T-helper 22 cell (primary cell): Measurements from ENCODE around the gene DSCAM.
"Not testable (repeated sequence)": the region's sequence is repeated elsewhere in the genome, so short reads cannot be mapped to it uniquely, and the experiment has no call there.

Experiments
- DNase-seq: peaks from one replicate; pipeline ENCODE4 v3.0.0-alpha.2; 2020; ENCODE audit warnings: low read depth

DSCAM gene, protein sequence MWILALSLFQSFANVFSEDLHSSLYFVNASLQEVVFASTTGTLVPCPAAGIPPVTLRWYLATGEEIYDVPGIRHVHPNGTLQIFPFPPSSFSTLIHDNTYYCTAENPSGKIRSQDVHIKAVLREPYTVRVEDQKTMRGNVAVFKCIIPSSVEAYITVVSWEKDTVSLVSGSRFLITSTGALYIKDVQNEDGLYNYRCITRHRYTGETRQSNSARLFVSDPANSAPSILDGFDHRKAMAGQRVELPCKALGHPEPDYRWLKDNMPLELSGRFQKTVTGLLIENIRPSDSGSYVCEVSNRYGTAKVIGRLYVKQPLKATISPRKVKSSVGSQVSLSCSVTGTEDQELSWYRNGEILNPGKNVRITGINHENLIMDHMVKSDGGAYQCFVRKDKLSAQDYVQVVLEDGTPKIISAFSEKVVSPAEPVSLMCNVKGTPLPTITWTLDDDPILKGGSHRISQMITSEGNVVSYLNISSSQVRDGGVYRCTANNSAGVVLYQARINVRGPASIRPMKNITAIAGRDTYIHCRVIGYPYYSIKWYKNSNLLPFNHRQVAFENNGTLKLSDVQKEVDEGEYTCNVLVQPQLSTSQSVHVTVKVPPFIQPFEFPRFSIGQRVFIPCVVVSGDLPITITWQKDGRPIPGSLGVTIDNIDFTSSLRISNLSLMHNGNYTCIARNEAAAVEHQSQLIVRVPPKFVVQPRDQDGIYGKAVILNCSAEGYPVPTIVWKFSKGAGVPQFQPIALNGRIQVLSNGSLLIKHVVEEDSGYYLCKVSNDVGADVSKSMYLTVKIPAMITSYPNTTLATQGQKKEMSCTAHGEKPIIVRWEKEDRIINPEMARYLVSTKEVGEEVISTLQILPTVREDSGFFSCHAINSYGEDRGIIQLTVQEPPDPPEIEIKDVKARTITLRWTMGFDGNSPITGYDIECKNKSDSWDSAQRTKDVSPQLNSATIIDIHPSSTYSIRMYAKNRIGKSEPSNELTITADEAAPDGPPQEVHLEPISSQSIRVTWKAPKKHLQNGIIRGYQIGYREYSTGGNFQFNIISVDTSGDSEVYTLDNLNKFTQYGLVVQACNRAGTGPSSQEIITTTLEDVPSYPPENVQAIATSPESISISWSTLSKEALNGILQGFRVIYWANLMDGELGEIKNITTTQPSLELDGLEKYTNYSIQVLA (N-terminal part only)

DNA sequence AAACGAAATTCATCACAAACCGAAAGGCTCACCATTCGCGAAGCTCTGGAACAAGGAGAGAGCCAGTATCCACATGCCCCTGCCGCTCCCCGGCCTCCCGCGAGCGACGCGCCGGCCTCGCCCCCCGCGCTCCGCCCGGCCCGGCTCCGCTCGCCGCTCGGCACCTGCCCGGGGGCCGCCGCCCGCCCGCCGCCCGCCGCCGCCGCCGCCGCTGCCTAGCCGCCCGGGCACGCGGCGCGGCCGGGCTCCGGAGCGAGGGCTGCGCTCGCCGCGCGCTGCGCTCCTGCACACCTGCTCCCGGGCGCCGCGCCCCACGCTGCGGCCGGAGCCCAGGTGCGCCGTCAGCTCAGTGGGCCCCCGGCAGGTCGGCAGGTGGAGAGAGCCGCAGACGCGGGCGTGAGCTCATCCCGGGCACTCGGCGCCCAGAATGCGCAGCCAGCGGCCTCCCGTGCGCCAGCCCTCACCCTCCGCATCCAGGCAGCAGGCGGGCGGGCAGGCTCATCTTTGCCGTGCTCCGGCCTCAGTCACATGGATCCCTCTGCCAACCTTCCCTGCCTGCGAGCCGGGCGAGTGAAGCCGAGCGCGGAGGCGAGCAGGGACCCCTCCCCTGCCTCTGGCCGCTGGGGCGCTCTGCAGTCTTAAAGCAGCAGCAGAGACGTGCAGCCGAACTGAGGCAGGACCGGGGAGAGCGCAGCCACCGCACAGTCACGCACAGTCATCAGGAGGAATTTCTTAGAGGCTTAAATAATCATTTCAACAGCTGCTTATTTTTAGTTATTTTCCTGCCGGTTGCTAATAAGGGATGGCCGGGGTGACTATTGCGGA lies at the start of gene DSCAM:
TSS of gene DSCAM (minus strand) at position 572 of the 825 bp plus-strand sequence. CDS start at position 75, 497 bp downstream.
- DNase-seq = no peak

DNA sequence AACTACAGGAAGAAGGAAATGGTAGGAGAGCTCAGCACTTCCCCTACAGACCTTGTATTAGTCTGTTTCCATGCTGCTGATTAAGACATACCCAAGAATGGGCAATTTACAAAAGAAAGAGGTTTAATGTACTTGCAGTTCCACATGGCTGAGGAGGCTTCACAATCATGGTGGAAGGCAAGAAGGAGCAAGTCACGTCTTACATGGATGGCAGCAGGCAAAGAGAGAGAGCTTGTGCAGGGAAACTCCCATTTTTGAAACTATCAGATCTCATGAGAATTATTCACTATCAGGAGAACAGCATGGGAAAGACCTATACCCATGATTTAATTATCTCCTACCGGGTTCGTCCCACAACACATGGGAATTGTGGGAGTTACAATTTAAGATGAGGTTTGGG lies 48.7 kb upstream of the DSCAM start:
- not testable (repeated sequence) for DNase-seq

DNA sequence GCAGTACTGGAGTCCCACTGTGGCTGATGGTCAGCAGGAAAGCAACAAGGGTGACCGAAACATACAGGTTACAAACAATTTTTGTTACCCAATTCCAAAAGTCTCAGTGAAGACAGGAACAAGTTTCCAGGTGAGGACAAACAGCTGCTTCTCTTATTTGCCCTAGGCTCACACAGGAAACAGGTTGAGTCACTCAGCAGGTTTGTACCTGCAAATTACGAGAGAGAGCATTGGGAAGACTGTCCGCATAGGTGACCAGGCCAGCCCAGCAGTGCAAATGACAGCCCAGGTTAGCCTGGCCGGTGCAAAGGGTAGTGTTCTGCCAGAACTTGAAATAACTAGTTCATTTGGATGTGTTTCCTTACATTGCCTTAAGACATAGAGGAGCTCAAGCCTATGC lies 40.0 kb upstream of the DSCAM start:
- DNase-seq = no peak

DNA sequence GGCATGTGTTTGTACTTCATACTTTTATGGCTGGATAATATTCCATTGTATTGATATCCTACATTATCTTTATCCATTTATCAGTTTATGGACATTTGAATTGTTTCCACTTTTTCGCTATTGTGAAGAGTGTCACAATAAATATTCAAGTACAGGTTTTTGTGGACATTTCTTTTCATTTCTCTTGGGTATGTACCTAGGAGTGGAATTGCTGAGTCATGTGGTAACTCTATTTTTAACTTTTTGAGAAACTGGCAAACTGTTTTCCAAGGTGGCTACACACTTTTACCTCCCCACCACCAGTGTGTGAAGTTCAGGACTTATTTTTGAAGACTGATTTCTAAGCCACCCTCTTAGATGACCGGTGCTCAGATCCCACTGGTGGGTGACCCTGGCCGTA lies 39.0 kb upstream of the DSCAM start:
- no peak for DNase-seq

DNA sequence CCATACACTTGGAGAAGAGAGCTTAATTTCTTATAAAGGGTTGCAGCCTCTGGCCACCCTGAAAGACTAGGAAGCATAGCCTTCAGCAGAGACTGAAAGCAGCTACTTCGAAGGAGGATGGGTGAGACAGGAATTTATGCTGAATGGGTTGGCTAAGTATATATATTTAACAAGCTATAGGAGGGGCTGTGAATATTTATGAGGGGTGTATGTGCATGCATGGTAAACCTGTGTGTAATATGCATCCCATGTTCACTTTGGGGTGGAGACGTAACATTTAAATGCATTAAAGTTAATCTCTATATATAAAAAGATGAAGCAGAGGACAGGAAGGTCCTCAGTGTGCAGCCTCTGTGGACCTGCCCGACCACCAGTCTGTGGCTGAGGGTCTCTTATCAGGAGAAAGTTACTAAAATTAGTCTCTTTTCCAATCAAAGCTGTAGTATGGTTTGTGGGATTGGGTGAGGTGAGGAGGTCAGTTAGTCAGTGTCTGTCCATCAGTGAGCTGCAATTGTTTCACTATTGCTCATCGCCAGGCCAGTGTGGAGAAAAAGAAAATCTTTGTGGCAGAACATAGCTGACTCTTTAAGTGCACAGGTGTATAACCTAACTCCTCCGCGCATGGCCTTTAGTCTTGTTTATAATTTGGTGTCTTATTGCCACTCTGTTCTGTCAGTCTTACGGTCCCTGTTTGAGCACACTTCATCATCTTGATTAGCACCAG lies 35.4 kb upstream of the DSCAM start:
- DNase-seq = no peak

DNA sequence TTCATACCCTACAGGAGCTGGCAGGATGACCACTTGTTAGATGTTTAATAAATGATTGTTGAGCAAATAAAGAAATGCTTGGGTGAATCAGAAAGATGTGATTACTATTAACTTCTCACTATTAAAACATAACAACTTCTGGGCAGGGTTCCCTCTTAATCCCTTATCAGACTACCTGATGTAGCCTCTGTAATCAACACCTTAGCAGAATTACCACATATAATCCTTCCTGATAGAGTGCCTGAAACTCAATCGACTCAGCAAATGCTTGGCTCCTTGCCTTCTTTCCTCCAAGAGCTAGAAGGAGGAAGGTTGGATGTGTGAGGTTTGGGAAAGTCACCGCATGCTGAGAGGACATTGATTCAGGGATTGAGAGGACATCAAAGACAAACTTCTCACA lies 34.8 kb upstream of the DSCAM start:
- DNase-seq = no peak

DNA sequence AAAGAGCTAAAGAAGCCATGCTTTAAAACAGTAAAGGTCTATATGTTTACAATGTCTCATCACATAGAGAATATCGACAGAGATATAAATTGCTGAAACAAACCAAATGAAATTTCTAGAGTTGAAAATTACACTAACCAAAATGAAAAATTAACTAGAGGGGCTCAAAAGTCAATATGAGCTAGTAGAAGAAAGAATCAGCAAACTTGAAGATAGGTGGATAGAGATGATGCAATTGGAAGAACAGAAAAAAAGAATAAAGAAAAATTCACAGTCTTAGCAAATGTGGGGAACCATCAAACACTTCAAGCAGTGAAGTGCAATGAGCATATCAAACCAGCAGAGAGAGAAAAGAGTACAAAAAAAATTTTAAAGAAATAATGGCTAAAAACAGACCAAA lies 24.1 kb upstream of the DSCAM start:
- DNase-seq = no peak

DNA sequence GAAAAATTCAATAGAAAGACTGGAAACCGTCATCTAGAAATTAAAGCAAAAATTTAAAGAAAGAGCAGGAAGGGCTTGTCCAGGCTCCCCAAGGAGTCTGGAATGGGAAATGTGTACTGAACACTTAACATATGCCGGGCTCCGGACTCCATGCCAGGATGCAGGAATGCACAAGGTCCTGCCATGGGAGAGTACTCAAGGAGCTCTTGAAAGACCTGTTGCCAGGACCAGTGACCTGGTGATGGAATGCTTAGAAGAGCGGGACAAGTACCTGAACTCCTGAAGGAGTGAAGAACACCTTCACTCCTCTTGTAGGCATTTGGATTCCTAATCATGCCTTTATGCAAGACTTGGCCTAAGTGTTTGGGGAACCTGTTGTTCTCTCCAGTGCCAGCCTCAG lies 16.9 kb upstream of the DSCAM start:
- DNase-seq = no peak

DNA sequence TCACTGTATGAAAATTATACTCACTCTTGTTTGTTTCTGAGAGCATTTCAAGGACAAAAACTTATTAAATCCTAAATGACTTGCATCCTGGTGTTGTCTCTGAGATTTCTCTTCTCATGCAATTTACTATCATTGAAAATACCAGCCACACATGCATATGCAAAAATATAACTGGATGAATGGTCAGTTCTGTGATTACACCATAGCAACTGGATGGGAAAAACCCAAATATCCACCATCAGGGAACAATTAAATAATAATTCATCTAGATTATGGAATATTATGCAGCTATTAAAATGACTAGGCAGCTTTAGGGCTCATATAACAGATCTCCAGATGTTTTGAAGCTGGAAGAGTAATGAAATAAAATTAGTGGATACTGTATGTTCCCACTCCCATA lies 11.6 kb upstream of the DSCAM start:
- DNase-seq = no peak

DNA sequence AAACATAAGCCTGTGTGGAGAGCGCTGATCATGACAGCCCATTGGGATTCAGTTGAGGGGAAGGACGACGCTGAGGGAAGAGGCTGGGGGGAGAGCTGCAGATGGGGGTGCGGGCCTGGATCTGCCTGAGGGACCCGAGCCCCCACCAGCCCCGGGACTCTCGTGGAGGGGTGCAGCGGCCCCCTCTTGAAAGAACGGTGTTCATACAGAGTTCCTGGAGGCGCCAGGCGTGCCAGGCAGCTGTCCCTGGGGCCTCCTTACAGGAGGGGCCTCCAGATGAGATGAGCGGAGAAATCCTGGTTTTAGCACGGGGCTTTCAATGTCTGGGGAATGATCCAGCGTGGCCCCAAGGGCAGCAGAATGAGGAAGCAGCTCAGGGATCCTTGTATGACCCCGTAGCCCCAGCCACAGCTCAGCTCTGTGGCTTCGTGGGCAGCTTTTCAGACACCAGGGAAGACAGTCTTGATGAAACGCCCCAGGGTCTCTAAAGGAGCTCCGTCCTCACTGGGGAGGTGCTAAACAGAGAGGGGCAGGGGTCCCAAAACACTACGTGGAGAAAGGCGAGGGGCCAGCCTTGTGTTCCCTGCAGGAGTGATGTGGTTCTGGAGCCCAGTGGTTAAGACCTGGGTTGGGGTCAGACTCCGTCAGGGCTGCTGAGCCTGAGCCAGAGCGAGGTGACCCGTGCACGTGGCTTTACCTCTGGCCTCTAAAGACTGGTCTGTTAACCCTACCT lies 7.2 kb upstream of the DSCAM start:
- DNase-seq = no peak

DNA sequence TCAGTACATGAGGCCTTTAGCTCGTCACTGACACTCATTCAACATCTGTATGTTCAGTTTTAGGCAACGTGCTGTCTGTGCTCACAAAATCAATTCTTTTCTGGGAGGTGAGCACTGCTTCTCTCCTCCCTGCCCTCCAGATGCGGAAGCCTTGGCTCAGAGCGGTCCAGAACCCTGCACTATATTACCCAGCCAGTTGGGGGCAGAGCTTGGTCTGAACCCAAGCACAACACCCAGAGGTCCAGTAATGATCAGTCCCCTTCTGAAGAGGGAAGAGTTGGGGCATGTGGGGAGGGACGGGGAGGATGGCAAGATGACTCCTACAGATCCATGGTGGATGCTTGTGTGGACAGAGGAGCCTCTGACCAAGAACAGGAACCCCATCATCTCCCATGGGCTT lies 5.6 kb upstream of the DSCAM start:
- no peak for DNase-seq

DNA sequence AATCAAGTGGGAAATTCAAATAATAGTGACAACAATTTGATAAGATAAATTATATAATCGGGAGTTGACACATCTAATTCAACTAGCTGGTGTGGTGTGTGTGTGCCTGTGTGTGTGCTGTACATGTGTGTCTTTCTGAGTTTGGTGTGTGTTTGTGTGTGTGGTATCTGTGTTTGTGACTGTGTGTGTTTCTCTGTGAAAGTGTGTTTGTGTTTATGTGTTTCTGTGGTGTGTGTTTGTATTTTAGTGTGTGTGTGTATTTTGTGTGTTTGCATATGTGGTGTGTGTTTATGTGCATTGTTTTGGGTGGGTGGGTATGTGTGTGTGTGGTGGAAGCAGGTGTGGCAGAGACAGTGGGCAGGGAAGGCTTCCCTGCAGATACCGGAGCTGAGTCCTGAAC lies 4.8 kb upstream of the DSCAM start:
- no peak for DNase-seq

DNA sequence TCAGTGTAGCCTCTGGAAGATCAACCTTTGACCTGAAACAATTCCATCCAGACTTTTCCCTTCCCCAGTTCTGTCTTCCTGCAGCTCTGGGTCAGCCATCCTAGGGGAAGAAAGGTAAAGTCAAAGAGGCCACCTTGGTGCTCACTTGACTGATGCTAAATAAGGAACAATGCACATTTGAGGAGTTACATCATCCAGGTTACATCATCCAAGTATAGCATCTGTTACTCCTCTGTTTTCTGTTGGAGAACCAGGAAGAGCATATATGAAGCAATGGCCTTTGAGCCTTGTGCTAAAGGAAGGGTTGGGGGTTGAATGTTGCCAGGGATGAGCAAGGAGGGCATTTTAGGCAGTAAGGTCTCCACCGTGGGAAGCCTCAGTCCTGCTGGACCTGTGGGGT lies 3.1 kb upstream of the DSCAM start:
- no peak for DNase-seq

DNA sequence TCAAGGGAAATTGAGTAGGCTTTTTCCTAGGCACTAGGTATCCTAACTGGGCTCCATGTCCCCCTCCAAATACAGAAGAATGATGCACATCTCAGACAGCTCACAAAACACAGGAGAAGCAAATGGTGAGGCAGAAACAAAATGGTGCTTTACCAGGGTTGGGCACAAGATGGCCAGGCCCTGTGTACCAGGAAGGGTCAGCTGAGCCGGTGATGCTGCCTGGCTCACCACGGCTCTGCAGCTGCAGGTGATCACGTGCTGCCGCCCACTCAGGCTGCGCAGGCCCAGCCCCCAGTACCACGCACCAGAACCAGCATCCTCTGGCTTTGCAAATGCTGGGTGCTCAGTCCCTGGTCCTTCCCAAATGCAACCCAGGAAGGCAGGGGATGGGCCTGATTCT lies 993 bp upstream of the DSCAM start:
- DNase-seq = no peak

DNA sequence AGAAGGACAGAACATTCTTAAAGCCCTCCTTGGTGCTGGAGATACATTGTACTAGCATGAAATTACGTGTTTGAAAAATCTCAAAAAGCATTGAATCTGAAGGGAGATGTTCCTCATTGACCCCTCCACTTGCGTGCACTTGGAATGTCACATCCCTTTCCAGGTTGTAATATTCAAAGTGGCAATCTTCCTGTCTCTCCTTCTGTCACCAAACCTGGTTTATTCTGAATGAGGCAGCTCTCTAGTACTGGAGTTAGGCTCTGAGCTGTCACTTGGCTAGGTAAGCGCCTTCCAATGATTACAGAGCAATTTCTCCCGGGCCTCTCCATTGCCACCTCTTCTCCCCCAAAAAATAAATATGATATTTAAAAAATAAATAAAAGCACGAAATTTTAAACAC lies 855 bp downstream of the DSCAM start:
- no peak for DNase-seq

DNA sequence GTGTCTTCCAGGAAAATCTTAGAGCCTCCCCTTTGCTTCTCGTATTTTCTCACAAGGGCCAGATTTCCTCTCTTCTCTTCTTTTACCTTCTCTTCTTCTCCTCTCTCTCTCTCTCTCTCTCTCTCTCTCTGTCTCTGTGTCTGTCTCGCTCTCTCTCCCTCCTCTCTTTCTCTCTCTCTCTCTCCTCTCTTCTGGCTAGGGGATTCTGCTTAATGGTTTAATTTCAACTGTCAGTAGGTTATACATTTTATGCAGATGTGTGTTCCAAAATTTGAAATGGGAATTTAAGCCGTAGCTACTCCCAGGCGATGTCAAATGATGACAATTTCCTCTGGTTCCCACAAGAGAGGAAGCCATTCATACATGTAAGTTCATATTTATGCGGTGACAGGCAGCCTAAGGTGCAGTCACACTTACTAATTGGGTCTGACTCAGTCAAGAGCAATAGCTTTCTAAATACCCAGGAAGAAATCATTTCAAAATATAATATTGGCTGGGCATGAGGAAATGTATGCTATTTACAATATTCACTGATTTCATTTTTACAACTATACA lies 1.4 kb downstream of the DSCAM start:
- DNase-seq = no peak

DNA sequence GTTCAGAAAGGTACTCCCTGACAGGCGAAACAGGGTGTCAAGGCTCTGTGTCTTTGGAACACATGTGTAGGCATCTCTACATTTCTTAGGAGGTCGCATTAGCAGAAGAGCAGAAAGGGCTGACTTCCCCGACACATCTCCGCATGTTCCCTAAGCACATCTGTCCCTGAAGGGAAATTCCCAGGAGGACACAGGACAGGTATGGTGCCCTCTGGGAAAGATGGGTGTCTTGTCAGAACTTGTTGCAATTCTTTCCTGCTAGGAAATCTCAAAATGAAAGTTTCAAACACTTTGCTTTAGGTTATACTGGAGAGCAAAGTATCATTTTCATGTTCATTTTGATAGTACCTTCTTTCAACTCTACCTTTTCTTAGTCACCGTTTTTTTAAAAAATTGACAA lies 2.0 kb downstream of the DSCAM start:
- DNase-seq = no peak

DNA sequence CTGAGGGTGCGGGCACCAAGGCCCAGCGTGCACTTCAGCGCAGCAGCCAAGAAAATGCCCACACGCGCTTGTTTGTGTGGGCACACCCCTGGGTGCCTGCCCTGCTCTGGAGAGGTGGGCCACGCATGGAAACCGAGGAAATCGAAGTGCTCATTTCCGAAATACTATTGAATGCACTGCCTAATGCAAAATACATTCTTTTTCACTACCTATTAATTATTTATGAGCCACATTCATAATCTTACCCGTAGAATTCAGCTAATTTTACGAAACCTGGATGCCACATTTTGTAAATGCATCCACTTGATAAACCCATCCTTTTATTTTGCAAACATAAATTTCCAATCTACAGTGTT lies 4.8 kb downstream of the DSCAM start:
- DNase-seq = no peak

DNA sequence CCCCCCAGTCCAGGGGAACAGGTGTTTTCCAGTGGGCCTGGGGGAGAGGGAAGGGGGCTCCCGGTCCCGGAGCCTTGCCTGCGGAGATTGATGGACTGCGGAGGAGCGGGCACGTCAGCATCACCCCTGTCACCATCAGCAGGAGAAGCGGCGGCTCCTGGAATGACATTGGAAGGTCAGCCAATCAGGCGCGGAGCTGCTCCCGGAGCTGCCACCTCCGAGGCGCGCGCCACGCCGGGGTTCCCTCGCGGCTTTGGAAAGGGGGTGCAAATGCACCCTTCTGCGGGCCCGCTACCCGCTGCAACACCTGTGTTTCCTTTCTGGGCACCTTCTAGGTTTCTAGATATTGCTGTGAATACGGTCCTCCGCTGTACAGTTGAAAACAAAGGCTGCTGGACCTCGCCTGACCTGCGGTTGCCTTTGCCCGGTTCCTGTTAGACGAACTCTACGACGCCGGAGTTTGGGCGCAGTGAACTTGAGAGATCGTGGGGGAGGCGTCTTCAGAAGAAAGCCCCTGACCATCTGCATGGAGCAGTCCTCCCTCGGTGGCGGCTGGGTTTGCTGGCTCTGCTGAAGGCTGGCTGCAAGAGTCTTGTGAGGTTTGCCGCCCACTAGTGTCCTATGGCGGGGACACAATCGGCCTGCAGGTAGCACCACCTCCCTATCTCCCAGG lies 5.3 kb downstream of the DSCAM start:
- DNase-seq = no peak
